A204.1 (cell line): Measurements from ENCODE around the gene MTRR.
"Not testable (repeated sequence)": the region's sequence is repeated elsewhere in the genome, so short reads cannot be mapped to it uniquely, and the experiment has no call there.

Source experiments
- FAIRE-seq: peaks from 2 replicates; lab custom pipeline; 2012; peaks lifted over from hg19 to GRCh38; lab: Jason Lieb, UNC

MTRR gene

DNA sequence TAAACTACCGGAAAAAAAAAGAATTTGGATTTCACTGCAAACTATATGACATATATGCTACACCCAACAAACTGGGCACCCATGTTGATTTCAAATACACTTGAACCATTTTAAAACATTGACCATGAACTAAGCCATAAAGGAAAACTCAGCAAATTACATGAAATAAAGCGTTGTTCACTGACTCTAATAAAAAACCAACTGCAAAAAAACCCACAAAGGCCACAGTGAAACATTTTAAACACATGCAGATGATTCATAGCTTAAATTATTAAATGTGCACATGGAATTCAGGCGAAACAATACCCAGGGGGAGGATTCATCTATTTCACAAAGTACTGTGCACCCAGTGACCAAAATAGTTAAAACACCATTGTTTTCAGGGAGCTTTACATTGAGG, 33.3 kb downstream of the MTRR start:
- no peak for FAIRE-seq

DNA sequence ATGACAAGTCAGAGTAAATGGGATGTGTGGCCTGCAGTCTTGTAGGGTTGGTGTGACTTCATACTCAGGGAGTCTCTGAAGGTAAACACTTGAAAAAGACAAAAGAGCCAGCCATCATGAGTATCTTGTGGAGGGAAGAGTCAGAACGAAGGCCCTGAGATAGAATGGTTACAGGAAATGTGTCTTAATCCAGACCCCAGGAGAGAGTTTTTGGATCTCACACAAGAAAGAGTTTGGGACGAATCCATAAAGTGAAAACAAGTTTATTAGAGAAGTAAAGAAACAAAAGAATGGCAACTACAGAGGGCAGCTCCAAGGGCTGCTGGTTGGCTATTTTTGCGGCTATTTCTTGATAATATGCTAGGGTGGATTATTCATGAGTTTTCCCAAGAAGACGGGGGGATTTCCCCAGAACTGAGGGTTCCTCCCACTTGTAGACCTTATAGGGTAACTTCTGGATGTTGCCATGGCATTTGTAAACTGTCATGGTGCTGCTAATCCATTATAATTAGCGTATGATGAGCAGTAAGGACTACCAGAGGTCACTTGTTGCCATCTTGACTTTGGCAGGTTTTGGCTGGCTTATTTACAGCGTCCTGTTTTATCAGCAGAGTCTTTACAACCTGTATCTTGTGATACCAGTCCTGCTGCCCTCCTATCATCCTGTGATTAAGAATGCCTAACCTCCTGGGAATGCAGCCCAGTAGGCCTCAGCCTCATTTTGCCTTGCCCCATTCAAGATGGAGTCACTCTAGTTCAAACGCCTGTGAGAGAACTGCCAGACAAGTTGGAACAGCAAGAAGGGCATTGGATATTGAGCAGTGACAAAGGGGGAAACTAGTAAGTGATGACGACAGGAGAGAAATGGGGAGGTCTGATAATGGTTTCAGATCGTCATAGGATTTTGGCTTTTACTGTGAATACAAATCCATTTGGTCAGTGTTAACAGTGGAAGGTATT, 34.0 kb downstream of the MTRR start:
- no peak for FAIRE-seq

DNA sequence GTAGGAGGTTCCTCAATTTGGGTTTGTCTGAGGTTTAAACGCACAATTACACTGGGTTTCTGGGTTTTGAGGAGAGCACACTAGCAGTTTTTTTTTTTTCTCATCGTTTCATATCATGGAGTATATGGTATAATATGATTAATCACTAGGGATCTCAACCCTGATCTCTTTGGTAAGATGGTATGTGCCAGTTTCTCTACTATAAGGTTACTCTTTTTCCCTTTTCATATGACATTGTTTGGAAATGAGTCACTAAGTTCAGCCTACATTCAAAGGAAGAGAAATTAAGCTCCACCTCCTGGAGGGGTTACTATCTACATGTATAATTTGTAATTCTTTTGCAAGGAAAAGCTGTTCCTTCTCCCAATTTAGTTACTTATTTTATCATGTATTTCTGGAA, 35.2 kb downstream of the MTRR start:
- no peak for FAIRE-seq

DNA sequence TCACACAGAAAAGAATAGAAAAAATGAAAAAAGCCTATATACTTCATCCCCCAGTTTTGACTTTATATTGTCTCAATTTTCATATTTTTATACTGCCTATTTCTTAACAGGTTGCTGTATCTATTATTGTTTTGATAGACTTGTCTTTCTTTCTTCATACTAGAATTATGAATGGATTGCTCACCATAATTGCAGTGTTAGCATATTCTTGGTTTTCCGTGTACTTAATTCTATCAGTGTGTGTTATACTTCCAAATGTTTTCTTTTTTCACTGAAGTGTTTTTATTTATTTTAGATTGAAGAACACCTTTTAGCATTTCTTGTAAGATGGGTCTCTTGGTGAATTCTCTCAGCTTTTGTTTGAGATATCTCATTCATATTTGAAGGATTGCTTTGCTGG, 38.7 kb downstream of the MTRR start:
- no peak for FAIRE-seq

DNA sequence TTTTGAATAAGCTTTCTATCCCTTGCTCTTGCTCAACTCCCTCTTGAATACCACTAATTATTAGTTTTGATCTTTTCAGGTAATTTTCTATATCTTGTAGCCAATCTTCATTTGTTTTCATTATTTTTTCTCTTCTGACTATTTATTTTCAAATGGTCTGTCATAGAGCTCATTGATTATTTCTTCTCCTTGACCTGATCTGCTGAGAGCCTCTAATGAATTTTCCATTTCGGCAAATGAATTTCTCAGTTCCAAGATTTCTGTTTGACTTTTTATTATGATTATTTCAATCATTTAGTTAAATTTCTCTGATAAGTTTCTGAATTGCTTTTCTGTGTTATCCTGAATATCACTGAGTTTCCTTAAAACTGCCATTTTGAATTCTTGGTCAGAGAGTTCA, 39.4 kb downstream of the MTRR start:
- no peak for FAIRE-seq

DNA sequence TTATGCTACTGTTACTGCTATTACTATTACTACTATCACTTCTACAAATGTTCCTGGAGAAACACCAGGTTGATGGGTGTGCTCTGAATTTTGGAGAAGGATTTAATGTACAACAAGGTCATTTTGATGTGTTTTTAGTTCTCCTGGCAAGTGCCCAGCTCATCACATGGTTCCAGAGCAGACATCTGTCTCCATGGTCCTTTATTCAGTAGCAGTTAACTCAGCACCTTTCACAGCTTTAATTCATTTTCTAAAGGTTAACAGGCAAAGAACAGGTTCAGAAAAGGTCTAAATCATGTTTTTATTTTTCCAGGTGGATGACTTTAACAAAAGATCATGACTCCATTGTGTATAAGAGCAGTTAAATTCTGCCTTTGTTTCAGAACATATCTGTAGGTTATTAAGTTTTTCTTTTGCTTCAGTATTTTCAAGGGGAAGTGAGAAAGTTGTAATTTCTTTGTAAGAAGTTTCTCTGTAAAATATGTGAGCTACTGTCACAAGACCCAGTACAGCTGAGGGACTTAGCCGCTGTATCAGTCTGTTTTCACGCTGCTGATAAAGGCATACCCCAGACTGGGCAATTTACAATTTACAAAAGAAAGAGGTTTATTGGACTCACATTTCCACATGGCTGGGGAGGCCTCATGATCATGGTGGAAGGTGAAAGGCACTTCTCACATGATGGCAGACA, 41.9 kb downstream of the MTRR start:
- FAIRE-seq: no peak

DNA sequence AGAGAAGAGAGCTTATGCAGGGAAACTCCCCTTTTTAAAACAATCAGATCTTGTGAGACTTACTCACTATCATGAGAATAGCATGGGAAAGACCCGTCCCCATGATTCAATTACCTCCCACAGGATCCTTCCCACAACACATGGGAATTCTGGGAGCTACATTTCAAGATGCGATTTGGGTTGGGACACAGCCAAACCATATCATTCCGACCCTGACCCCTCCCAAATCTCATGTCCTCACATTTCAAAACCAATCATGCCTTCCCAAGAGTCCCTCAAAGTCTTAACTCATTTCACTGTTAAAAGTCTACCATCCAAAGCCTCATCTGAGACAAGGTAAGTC, 42.5 kb downstream of the MTRR start:
- FAIRE-seq: not testable (repeated sequence)

DNA sequence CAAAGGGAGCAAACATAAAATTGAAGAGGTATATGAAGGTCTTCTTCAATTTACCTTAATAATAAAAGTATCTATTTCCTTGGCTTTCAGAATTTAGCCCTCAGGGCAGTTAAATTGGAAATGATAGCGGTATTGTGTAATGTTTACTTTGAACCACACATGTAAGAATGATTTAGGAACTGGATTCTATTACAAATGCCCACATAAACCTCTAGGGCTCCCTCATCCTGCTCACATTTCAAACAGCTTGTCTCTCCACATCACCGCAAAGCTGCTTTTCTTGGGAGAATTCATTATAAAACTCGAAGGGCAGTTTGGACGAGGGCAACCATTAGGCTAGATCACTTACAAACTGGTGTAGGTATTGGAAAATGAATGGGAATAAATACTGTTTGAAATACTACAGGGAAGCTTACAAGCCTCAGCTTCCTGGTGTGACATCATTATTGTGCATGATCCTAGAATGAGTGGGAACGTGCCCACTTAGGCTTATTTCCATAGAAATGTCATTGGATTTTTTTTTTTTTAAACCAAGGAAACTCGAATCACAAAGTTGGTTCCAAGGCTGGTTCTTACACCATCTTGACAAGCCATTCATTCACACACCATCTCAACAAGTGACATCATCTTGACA, 47.3 kb downstream of the MTRR start:
- no peak for FAIRE-seq

DNA sequence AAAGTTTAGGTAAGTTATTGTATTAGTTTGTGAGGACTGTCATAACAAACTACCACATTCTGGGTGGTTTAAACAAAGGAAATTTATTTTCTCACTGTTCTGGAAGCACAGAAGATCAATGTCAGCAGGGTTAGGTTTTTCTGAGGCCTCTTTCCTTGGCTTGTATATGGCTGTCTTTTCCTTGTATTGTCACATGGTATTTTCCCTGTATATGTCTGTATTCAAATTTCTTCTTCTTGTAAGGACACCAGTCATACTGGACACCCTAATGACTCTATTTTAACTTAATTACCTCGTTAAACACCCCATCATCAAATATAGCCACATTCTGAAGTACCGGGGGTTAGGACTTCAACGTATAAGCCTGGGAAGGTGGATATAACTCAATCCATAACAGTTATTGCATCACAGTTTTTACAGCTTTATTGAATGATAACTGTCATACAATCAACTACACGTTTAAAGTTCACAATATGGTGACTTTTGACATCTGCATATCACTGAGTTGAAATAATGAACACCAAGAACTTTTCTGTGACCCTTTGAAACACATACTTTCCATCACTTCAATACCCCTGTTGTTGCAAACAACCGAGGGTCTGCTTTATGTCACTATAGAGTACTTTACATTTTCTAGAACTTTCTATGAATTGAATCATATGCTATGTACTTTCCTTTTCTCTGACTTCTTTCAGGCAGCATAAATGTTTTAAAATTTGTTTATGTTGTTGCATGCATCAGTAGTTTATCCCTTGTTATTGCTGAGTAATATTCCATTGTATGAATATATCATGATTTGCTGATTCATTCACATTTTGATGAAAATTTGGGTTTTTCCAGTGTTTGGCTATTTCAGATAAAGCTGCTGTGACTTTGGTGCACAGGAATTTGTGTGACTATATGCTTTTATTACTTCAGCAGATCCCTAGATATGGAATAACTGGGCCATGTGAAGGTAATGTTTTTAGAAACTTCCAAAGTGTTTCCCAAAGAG, 48.5 kb downstream of the MTRR start:
- FAIRE-seq: no peak

DNA sequence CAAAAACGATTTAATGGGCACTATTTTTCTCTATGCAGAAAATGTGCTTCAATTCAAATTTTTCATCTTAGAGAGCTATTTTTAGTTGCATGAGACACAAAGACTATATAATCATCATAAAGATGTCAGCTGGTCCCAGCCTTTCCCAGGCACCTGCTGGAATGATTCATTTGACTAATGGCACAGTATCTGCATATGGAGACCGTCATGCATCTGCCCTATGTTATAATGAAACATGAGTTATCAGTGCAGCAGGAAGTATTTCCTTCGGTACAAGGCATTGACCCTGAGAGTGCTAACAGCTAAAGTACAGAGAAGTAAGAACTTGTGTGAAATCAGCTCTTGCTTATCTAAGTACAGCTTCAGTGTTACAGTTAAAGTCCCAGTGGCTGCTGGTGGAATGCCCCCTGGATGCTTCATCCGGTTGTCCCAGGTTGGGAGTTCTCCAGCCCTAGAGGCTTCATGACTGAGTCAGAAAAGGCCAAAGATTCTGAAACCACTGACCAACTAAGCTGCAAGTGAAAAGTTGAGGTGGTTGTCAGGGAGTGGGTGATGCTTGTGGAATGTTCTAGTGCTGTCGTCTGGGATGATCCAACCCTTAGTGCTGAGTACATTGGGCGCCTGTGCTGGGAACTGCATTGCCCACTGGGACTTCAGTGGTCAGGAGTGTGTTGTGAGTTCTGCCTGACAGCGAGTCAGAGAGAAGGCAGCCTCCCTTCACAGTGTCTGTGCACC, 57.2 kb downstream of the MTRR start:
- FAIRE-seq: no peak

DNA sequence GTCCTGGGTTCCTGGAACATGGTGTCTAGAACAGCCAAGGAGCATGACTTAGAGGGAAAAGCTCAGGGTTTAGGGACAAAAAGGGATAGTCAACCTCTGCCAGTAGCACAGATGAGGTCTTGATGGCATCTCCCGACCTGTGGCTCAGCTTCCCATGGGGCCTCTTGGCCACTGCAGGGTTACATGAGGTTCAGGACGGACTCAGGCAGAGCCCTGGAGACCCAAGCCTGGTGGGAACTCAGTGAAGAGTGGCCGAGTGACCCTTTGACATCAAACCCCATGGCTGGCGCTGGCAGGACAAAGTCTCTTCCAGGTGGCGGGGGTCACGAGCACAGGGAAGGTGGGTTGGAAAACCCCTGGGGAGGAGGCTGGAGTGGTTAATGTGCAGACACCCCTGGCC, 57.8 kb downstream of the MTRR start:
- FAIRE-seq: no peak

DNA sequence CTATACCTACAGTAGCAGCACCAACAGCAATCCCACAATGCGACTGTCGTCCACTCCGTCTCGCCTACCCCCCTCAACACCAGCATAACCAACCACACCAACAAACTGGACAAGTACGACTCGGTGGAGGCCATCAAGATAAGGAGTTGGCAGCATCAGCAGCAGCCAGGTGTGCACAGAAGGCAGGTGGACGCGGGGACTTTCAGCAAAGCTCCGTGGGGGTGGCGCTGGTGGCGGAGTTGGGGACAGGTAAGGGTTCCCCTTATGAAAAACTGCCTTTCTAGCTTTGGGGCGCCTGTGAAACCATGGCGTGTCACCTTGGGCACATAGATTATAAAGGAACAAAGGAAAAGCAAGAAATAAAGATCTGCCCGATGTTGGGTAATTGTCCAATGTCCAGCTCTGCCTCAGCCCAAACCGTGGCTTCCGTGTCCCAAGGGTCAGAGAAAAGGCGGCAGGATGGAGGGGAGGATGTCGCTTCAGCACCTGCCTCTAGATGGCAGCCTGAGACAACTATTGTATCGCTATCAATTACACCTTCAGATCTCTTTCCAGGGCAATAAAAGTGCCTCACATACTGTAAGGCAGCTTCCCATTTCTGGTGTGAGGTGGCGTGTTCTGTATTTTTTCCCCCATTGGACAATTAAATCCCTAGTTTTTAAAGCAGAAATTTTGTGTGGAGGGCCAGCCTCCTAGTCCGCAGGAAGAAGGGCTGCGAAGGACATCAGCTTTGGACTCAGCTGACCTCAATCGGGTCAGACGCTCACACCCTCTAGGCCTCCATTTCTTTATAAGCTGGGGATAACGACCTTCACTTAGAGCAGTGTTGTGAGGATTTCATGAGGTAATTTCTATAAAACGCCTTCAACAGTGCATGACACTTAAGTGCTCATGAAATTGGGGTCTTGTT, 58.8 kb downstream of the MTRR start:
- FAIRE-seq: peak; percentile 61

DNA sequence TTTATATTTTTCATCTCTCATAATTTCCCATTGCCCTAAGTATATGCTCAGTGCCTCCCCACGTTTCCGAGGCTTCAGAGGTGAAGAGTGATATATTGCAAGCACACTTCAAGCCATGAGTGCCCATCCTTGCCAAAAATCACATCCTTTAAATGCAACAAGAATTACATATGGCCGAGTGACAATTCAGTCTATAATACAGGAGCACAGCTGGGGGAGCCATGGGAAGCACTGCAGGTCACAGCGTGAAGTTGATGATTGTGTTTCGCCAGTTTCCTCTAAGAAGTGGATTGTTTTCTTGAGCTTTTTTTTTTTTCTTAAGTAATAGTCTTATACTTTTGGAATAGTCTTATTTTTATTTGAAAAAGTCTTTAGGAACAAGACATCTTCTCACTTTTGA, 61.1 kb downstream of the MTRR start:
- FAIRE-seq: no peak

DNA sequence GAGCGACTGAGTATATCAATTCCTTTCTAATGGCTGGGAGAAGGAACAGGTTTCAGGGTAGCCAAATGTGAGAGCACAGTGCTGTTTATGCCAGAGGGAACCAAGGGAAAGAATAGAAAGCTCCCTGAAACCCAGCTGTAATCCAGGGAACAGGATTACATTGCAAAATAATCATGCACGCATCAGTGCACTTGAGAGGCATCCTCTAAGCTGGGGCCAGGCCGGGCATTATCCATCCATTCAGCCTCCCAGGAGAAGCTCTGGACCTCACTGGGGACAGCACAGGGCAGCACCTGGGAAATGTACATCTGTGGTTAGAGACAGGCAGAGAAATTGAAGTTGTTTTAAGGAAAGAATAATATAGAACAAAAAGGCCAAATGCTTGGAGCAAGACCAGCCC, 72.7 kb downstream of the MTRR start:
- FAIRE-seq: no peak

DNA sequence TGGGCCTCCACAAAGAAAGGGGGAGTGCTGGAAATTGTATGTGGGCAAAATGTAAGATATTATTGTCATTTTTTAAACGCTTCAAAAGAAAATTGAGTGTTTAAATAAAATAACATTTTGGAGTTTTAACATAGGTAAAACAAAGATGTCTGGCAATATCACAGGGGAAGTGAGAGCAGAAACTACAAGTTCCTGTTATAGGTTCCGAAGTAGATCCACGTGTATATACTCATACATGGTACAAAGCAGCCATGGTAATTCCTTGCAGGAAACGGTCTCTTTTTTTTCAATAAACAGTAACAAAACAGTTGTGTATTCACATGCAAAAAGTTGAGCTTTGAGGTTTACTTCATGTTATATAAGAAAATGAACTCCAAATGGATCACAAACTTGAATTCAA, 78.4 kb downstream of the MTRR start:
- no peak for FAIRE-seq
